CD14-positive monocyte (primary cell): ENCODE measurements around the gene RPL18. TPM values are rescaled to one million over a fixed set of nuclear protein-coding genes. Genes with fewer than 3 reads are reported as not detected.
A peak's percentile ranks its signal among the peaks of the same experiment; 100 is the strongest.

ENCODE experiments used
- DNase-seq, 3 donors: peaks; one replicate each; pipeline ENCODE4 v3.0.0-alpha.2; 2011 to 2022
- H2AFZ ChIP-seq: 2 replicates; pipeline ENCODE4 v1.6.0; 2012; ENCODE audit warnings: mild to moderate bottlenecking, low read depth, low read length, inconsistent platforms; ENCODE audit not compliant: insufficient read depth, poor library complexity, severe bottlenecking
- H3K27ac ChIP-seq, 2 donors: 1 replicate in 1 of 2; 2 replicates in 1 of 2; pipeline ENCODE4 v1.5.1; 2012 to 2013; ENCODE audit warnings: low read length in 2 of 2, control low read depth in 1 of 2, inconsistent platforms in 1 of 2, low read depth in 1 of 2, mild to moderate bottlenecking in 1 of 2
- H3K27me3 ChIP-seq, 2 donors: one replicate each; pipeline versions ENCODE4 v1.6.0 to v1.6.1; 2011 to 2013; ENCODE audit warnings: low read length in 2 of 2; ENCODE audit not compliant: control insufficient read depth in 2 of 2, insufficient read depth in 2 of 2
- H3K36me3 ChIP-seq, 2 donors: replicated peaks in 1 of 2; 1 replicate in 1 of 2; 2 replicates in 1 of 2; pipeline versions ENCODE4 v1.5.1 to v1.6.1; 2012 to 2013; ENCODE audit warnings: low read length in 2 of 2, control low read depth in 1 of 2, inconsistent platforms in 1 of 2, mild to moderate bottlenecking in 1 of 2; ENCODE audit not compliant: insufficient read depth in 2 of 2, control insufficient read depth in 1 of 2
- H3K4me1 ChIP-seq, 2 donors: 1 replicate in 1 of 2; 2 replicates in 1 of 2; pipeline versions ENCODE4 v1.5.1 to v1.6.1; 2012 to 2013; ENCODE audit warnings: low read length in 2 of 2, control low read depth in 1 of 2, inconsistent platforms in 1 of 2, mild to moderate bottlenecking in 1 of 2, moderate library complexity in 1 of 2; ENCODE audit not compliant: insufficient read depth in 2 of 2, control insufficient read depth in 1 of 2
- H3K4me2 ChIP-seq: replicated peaks from 2 replicates; pipeline ENCODE3; 2012; ENCODE audit warnings: low read length, moderate library complexity, mild to moderate bottlenecking; ENCODE audit not compliant: poor library complexity, severe bottlenecking; ENCODE audit errors: extremely low read depth
- H3K4me3 ChIP-seq, 3 experiments: fragments of 200-600 bp in 1 of 3; sonication (generic) in 1 of 3; replicated peaks in 1 of 3; 1 replicate in 2 of 3; 2 replicates in 1 of 3; pipeline ENCODE4 v1.5.1; 2011 to 2013; ENCODE audit warnings: low read length in 3 of 3, mild to moderate bottlenecking in 3 of 3, control low read depth in 2 of 3, low read depth in 2 of 3, inconsistent platforms in 1 of 3, moderate library complexity in 1 of 3
- H3K79me2 ChIP-seq: 2 replicates; pipeline ENCODE4 v1.6.0; 2012; ENCODE audit warnings: mild to moderate bottlenecking, control low read depth, inconsistent platforms, low read length, moderate library complexity; ENCODE audit not compliant: insufficient read depth
- H3K9ac ChIP-seq: 2 replicates; pipeline ENCODE4 v1.6.0; 2017; ENCODE audit warnings: low read length, mild to moderate bottlenecking; ENCODE audit not compliant: insufficient read depth, poor library complexity, severe bottlenecking
- H3K9me3 ChIP-seq, 2 donors: replicated peaks in 1 of 2; 1 replicate in 1 of 2; 2 replicates in 1 of 2; pipeline versions ENCODE4 v1.5.1 to v1.6.1; 2012 to 2013; ENCODE audit warnings: low read length in 2 of 2, control low read depth in 1 of 2; ENCODE audit not compliant: control insufficient read depth in 1 of 2, insufficient read depth in 1 of 2
- H4K20me1 ChIP-seq: 2 replicates; pipeline ENCODE4 v1.6.0; 2012; ENCODE audit warnings: mild to moderate bottlenecking, low read length, control low read depth, moderate library complexity; ENCODE audit not compliant: insufficient read depth
- H3K27ac Mint-ChIP-seq, 7 donors: one replicate each; pipeline ENCODE4 v1.8.0; 2020; ENCODE audit warnings: mild to moderate bottlenecking in 7 of 7, mixed read lengths in 7 of 7, moderate library complexity in 6 of 7, inconsistent platforms in 2 of 7
- H3K27me3 Mint-ChIP-seq, 3 donors: one replicate each; pipeline ENCODE4 v1.8.0; 2021 to 2022; ENCODE audit warnings: low read depth in 3 of 3, mild to moderate bottlenecking in 3 of 3, mixed read lengths in 3 of 3, moderate library complexity in 3 of 3, inconsistent platforms in 1 of 3
- H3K36me3 Mint-ChIP-seq, 2 donors: one replicate each; pipeline ENCODE4 v1.8.0; 2020; ENCODE audit warnings: mixed read lengths in 2 of 2, inconsistent platforms in 1 of 2, mild to moderate bottlenecking in 1 of 2
- H3K4me1 Mint-ChIP-seq: one replicate; pipeline ENCODE4 v1.8.0; 2020; ENCODE audit warnings: mild to moderate bottlenecking, mixed read lengths
- H3K4me3 Mint-ChIP-seq, 2 donors: one replicate each; pipeline ENCODE4 v1.8.0; 2020; ENCODE audit warnings: mild to moderate bottlenecking in 2 of 2, mixed read lengths in 2 of 2, moderate library complexity in 1 of 2
- H3K9me3 Mint-ChIP-seq, 7 donors: one replicate each; pipeline ENCODE4 v1.8.0; 2020 to 2022; ENCODE audit warnings: mixed read lengths in 7 of 7, mild to moderate bottlenecking in 6 of 7, moderate library complexity in 6 of 7, inconsistent platforms in 2 of 7
- CTCF ChIP-seq: fragments of 200-600 bp; IDR thresholded peaks from one replicate; pipeline ENCODE4 v1.8.0; 2022; ENCODE audit warnings: antibody characterized with exemption, mild to moderate bottlenecking
- WGBS: methylation state at CpG from one replicate; pipeline ENCODE4 v1.1.5; 2013; ENCODE audit warnings: missing lambda C conversion rate; ENCODE audit not compliant: insufficient coverage; 5-methylcytosine and 5-hydroxymethylcytosine counted together
- intact Hi-C, 2 donors: fragments of 100-400 bp; cut with micrococcal nuclease; formaldehyde crosslinking; loops; one replicate each; pipeline versions ENCODE4 v1.15.0 to v1.15.1; 2023
- polyA plus RNA-seq, 3 donors: library from polyadenylated mRNA; depleted of rRNA in 1 of 3; unstranded in 2 of 3; stranded (reverse) in 1 of 3; fragments of 300-500 nt in 2 of 3; fragments of >200 nt in 1 of 3; fragmentation: Illumina TruSeq in 2 of 3; gene quantifications; 1 replicate in 2 of 3; 2 replicates in 1 of 3; pipeline ENCODE4 v1.2.3, GENCODE V29; 2012 to 2021

RPL18 gene
- polyA plus RNA-seq, 3 donors, result 803 to 1,540 (median 892) TPM

GRCh38 chr19:48661711-48662090, 42.7 kb upstream of the RPL18 start:
- H4K20me1 ChIP-seq, result no peaks in the 10 kb centered on the region
- peak overlapping the region; percentile 73 for H3K4me2 ChIP-seq
- no peaks in the 10 kb centered on the region for H3K79me2 ChIP-seq
- intact Hi-C loops, result no loop called here
- no peak overlapping the region for H3K4me3 ChIP-seq
- H3K9me3 ChIP-seq, result no peaks in the 10 kb centered on the region
- no peak for DNase-seq
- 94% methylated on average over 46 of the region's 50 CpGs for WGBS
- no peak overlapping the region for H3K9ac ChIP-seq
- Mint-ChIP-seq H3K27me3 (peaks cover 2 to 6% (median 6%) of the 10 kb centered on the region in 3 donors), H3K4me1 (peaks cover 16% of the 10 kb centered on the region), H3K27ac (peak overlapping the region in 1 of 7 donors; percentile 36), H3K9me3 (no peaks in the 10 kb centered on the region), H3K36me3 (no peaks in the 10 kb centered on the region), H3K4me3 (no peak overlapping the region)
- no peak overlapping the region for H3K27ac ChIP-seq
- H3K4me1 ChIP-seq, result peaks cover 18 to 22% of the 10 kb centered on the region in 2 donors
- H2AFZ ChIP-seq, result peak overlapping the region; percentile 64
- H3K36me3 ChIP-seq, result no peaks in the 10 kb centered on the region
- no peaks in the 10 kb centered on the region for H3K27me3 ChIP-seq
- TF ChIP-seq CTCF, result no peak

DNA sequence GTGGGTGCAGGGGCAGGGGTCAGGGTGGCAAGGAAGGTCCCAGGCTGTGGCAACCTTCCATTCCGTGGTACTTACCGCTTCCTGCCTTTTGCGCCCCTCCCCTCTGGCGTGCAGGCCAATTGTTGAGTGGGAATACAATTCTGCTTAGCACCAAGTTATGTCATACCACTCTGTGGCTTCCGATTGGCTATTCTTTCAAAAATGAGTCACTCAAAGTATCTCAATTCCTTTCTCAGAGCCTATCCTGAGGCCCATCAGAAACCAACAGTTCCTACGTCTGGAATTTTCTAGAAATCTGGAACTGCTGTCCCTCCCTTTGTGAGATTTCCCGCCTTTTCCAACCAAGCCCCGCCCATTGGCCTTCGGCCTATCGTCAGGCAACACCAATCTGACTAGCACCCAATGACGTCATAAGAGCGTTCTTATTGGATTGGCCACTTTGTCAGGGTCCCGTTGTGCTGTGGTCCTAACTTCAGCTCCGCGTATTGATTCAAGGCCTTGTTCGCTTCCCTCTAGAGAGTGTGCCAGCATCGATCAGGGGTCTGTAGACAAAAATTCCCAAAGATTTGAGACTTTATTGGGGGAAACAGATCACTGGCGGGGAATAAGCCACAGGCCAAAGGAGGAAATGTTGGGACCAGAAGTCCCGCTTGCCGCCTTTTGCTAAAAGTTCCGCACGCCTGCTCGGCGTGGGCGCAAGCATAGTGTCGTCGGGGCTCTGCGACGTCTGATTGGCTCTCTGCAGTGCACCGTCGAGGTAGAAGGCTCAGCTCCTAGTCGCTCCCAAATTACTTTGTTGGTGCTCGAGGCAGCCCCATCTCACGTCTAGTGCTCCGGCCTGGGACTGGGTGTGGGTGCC, 42.1 kb upstream of the RPL18 start:
- Mint-ChIP-seq H3K27ac (peak overlapping the region; percentile 89 to 99 (median 98)), H3K4me1 (peaks cover 16% of the 10 kb centered on the region), H3K36me3 (no peaks in the 10 kb centered on the region), H3K4me3 (peak overlapping the region; percentile 69 to 74), H3K27me3 (peaks cover 2 to 7% (median 7%) of the 10 kb centered on the region in 3 donors), H3K9me3 (no peaks in the 10 kb centered on the region)
- Histone ChIP-seq H2AFZ (peak overlapping the region; percentile 64), H3K27ac (peak overlapping the region; percentile 24 to 86), H3K4me1 (peaks cover 18 to 22% of the 10 kb centered on the region in 2 donors), H3K79me2 (no peaks in the 10 kb centered on the region), H3K27me3 (no peaks in the 10 kb centered on the region), H3K9me3 (no peaks in the 10 kb centered on the region), H3K36me3 (no peaks in the 10 kb centered on the region), H3K9ac (peak overlapping the region; percentile 45), H3K4me3 (peak overlapping the region in 1 of 3 experiments; percentile 64), H3K4me2 (peak overlapping the region; percentile 73), H4K20me1 (no peaks in the 10 kb centered on the region)
- 48% methylated on average over 35 of the region's 35 CpGs for WGBS
- intact Hi-C loops, result no loop called here
- no peak for TF ChIP-seq CTCF
- peak; percentile 82 to 92 (median 89) for DNase-seq
